NCI-H2196 (cell line): ENCODE measurements around the gene RNASE7.

ENCODE experiments used
- DNase-seq: peaks from one replicate; lab custom pipeline; 2025; ENCODE audit not compliant: unreplicated experiment; lab: John Stamatoyannopoulos, UW

RNASE7 gene

GRCh38 chr14:21042918-21043317, 756 bp downstream of the RNASE7 start:
- DNase-seq = no peak

GRCh38 chr14:21043387-21043973, 1.3 kb downstream of the RNASE7 start:
- no peak for DNase-seq

GRCh38 chr14:21043974-21044618, 1.9 kb downstream of the RNASE7 start:
- DNase-seq = no peak

- no peak for DNase-seq
Observed at GRCh38 chr14:21047378-21047781, 5.2 kb downstream of the RNASE7 start.

GRCh38 chr14:21048638-21049037, 6.5 kb downstream of the RNASE7 start:
- DNase-seq = no peak

- DNase-seq = no peak
Observed at GRCh38 chr14:21049271-21049673, 7.1 kb downstream of the RNASE7 start.

GRCh38 chr14:21050597-21050996, 8.4 kb downstream of the RNASE7 start:
- no peak for DNase-seq

- DNase-seq = no peak
Observed at GRCh38 chr14:21053184-21054122, 11.3 kb downstream of the RNASE7 start.

- no peak for DNase-seq
Observed at GRCh38 chr14:21054123-21054767, 12.1 kb downstream of the RNASE7 start.

GRCh38 chr14:21054768-21055145, 12.6 kb downstream of the RNASE7 start:
- DNase-seq = no peak

- no peak for DNase-seq
Observed at GRCh38 chr14:21055432-21056117, 13.4 kb downstream of the RNASE7 start.

GRCh38 chr14:21056520-21057163, 14.5 kb downstream of the RNASE7 start:
- no peak for DNase-seq

- DNase-seq = no peak
Observed at GRCh38 chr14:21057803-21058675, 15.9 kb downstream of the RNASE7 start, which contains the start of gene RNASE8. RNASE8 (plus strand) TSS chr14:21057822; CDS start chr14:21057893, 71 bp downstream.

GRCh38 chr14:21058903-21059302, 16.7 kb downstream of the RNASE7 start:
- no peak for DNase-seq

GRCh38 chr14:21059842-21060613, 17.9 kb downstream of the RNASE7 start:
- DNase-seq = no peak

- DNase-seq = no peak
Observed at GRCh38 chr14:21060614-21061346, 18.6 kb downstream of the RNASE7 start.

- DNase-seq = no peak
Observed at GRCh38 chr14:21061347-21061668, 19.1 kb downstream of the RNASE7 start.

- no peak for DNase-seq
Observed at GRCh38 chr14:21063479-21063878, 21.3 kb downstream of the RNASE7 start.
